ENCODE measurements around the gene SUGCT.
"Not testable (repeated sequence)": the region's sequence is repeated elsewhere in the genome, so short reads cannot be mapped to it uniquely, and the experiment has no call there.

SUGCT gene

DNA sequence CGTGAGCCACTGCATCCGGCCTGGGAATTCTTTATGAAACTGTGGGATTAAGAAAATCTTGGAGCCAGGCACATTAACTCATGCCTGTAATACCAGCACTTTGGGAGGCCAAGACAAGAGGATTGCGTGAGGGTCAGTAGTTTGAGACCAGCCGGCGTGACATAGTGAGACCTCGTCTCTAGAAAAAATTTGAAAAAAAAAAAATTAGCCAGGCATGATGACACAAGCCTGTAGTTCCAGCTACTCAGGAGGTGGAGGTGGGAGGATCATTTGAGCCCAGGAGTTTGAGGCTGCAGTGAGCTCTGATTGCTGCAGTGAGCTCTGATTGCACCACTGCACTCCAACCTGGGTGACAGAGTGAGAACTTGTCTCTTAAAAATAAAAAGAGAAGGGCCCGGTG is 69.8 kb downstream of the SUGCT start:
- DNase-seq: no peak

GRCh38 chr7:40205992-40206391 is 71.2 kb downstream of the SUGCT start:
- DNase-seq: no peak

GRCh38 chr7:40211276-40212003 is 76.6 kb downstream of the SUGCT start:
- peak; percentile 83 for DNase-seq

- no peak for DNase-seq
Measured at GRCh38 chr7:40213291-40213690, 78.5 kb downstream of the SUGCT start.

DNA sequence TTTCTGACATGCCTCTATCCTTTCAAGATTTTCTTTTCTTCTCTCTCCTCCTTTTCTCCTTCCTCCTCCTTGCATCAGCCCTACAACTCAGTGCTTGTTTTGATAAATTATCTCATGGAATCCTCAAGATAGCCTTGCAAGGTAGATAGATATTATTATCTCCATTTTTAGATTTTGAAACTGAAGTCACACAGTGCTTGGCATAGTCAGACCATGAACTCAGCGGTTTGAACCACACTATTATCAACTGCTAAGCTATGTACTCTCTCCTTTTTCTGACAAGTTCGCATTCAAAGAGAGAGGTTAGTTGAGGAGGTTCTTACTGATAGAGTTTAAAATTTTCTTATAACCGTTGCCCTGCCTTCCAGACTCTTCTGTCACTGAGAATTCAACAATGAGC is 79.1 kb downstream of the SUGCT start:
- no peak for DNase-seq

DNA sequence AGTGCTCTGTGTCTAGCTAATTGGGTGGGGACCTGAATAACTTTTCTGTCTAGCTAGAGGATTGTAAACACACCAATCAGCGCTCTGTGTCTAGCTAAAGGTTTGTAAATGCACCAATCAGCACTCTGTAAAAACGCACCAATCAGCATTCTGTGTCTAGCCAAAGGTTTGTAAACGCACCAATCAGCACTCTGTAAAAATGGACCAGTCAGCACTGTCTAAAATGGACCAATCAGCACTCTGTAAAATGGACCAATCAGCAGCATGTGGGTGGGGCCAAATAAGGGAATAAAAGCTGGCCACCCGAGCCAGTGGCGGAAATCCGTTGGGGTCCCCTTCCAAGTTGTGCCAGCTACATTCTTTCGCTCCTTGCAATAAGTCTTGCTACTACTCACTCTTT is 83.8 kb downstream of the SUGCT start:
- DNase-seq: not testable (repeated sequence)

- peak; percentile 88 for DNase-seq
Measured at GRCh38 chr7:40219917-40220316, 85.1 kb downstream of the SUGCT start.

- DNase-seq: peak; percentile 50
Measured at GRCh38 chr7:40220421-40220911, 85.7 kb downstream of the SUGCT start.

GRCh38 chr7:40221836-40222235 is 87.0 kb downstream of the SUGCT start:
- DNase-seq: peak; percentile 97

- DNase-seq: peak; percentile 41
Measured at GRCh38 chr7:40223451-40224127, 88.8 kb downstream of the SUGCT start.

- DNase-seq: no peak
Measured at GRCh38 chr7:40230101-40230500, 95.3 kb downstream of the SUGCT start.

- no peak for DNase-seq
Measured at GRCh38 chr7:40231796-40232195, 97.0 kb downstream of the SUGCT start.

GRCh38 chr7:40232242-40232893 is 97.6 kb downstream of the SUGCT start:
- peak; percentile 79 for DNase-seq

DNA sequence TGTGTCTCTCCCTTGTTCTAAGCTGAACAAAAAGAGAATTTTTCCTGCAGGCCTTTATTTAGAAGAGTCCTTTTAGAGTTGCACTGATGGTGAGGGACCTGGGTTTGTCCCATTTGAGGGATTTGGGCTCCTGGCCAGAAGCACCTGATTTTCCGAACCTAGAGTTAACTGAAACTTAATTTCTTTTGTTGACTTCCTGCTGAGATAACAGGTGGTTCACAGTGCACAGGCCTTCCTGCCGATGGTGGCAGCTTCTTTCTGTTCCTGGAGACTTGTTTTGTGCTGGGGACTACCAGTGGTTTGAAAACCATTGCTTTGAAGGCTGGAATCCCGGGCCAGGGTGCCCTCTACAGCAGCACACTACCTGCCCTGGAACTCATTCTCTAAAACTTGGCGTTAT is 99.2 kb downstream of the SUGCT start:
- no peak for DNase-seq

DNA sequence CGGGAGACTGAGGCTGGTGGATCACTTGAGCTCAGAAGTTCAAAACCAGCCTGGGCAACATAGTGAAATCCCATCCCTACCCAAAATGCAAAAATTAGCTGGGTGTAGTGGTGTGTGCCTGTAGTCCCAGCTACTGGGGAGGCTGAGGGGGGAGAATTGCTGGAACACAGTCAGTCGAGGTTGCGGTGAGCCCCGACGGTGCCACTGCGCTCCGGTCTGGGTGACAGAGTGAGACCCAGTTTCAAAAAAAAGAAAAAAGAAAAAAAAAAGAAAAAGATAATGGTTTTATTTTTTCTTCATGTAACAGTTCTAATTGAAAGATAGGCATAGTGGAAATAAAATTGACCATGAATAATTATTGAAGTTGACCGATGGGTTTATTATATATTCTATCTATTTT is 99.9 kb downstream of the SUGCT start:
- no peak for DNase-seq

DNA sequence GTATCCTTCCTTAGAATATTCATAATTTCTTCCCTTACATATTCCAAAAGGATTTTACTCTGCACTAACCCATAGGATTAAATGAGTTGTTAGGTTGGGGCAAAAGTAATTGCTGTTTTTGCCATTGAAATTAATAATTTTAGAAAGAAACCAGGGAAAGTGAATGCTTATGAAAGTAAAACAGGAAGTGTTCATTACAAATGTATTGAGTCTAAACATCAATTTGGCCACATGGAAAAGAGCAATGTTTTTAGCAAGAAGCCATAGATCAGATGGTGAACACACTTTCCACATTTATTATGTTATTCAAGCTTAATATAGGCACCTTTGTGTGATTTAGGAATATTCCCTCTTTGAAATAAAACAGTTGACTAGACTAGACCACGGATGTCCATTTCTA is 102.9 kb downstream of the SUGCT start:
- no peak for DNase-seq

DNA sequence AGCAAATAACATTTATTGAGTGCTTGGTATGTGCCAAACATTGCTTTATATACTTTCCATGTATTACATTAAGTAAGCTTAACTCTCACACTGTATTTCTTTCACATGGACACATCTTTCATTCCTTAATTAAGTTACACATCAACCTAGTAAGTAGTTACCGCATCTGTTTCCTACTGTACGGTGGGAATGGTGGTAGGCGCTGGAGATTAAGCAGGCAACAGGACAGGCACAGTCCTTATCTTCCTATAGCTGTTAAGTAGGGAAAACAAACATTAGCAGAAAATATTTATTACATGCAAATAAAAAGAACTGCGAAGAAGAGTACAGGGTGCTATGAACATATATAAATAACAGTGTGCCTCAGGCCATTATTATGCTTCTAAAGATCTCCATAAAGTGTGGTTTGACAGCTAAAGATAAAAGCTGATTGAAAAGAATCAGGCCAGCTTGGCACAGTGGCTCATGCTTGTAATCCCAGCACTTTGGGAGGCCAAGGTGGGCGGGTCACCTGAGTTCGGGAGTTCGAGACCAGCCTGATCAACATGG is 105.0 kb downstream of the SUGCT start:
- no peak for DNase-seq

DNA sequence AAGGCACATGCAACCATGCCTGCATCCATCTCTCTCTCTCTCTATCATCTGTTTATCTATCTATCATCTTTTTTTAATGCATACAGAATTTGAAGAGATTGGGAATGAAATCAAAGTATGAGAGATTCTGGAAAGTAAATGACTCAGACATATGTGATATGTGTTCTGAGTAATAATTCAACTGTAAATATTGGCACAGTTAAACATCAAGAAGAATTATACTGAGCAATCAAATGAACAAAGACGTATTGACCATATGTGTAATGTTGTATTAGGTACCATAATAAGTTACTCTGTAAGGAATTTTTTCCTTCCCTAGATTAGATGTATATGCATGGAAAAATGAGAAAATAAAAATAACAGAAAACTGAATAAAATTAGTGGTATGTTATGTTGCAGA is 108.3 kb downstream of the SUGCT start:
- DNase-seq: no peak

DNA sequence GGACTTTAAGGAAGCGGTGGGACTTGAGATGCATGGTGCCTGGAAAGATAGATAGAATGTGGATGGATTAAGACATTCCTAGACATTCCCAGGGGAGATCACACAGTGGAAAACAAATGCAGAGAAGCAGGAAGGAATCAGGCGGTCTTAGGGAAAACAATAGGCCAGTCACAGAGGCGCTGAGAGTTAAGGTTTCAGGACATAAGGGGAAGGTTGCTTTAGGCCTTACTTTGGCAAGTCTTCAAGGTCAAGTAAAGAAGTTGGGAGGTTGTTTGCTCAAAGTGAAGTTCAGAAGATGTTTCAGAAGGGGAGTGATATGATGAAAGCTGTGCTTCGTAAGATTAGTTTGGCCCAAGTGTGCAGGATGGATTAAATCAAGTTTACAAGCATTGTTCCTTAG is 109.4 kb downstream of the SUGCT start:
- DNase-seq: no peak

DNA sequence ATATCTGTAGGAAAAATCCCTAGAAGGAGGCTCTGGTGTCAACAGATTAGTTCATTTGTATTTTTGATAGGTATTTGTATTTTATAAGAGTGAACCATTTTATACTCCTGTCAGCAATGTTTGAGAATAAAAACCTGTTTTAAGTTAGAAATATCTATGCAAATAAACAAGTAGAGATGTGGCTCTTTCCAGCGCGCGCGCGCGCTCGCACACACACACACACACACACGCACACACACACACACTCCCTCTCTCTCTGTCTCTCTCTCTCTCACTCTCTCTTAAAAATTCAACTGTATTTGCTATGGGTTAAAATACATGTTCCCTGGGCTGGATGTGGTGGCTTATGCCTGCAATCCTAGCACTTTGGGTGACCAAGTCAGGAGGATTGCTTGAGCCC is 113.9 kb downstream of the SUGCT start:
- no peak for DNase-seq

- DNase-seq: not testable (repeated sequence)
Measured at GRCh38 chr7:40253444-40253843, 118.6 kb downstream of the SUGCT start.

DNA sequence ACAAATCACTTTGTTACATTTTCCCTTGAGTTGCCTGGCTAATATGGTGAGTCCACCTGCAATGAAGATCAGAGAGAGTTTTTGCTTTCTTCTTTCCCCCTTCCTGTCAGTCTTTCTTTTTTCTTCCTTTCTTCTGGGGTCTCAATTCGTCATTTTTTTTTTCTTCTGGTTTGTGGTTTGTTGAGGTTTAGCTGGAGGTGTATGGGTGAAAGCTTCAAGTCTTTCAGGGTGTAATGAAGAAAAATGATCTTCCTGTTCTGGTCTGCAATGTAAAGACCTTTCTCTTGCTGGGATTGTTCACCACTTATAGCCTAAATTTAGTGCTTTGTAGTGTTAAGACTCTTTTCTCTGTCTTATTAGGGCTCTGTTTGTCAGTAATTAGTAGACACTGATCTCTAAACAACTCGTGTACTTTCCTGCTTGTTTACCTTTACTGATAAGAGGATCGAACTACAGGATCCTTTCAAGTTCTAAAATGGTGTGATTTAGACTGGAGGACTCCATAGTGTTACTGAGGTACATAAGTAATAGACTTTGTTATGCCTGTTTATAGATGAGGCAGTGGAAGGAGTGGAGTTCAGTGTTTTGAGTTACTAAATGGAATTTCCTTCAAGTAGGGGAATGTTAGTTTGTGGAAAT is 129.1 kb downstream of the SUGCT start:
- DNase-seq: no peak

DNA sequence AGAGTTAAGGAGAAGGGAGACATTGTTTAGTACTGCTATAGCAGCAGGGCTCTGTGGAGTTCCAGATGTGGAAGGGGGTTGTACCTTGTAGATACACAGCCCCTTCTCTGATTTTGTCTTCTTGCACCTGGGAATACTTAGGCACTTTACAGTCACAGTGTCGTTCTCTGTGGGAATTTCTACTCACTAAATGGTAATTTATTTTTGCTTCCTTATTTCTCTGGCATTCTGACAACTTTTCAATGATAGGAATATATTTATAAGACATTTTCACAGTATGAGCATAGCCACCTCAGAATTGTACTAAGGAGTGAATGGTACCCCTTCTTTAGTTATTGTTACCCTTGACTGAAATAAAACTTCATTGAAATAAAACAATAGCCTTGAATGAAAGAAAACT is 132.8 kb downstream of the SUGCT start:
- no peak for DNase-seq

Data from fibroblast of upper back skin (primary cell).